HEK293T (cell line): Measurements from ENCODE around the gene ATOH8.

ENCODE experiments used
- CTCF ChIA-PET: fragments of 350-600 bp; formaldehyde crosslinking; extraction: SDS; loops from one replicate; lab custom pipeline; 2021; ENCODE audit warnings: antibody characterized with exemption, inconsistent platforms; lab: Yijun Ruan, JAX
- POLR2A ChIA-PET: fragments of 350-600 bp; formaldehyde crosslinking; extraction: SDS; loops from one replicate; lab custom pipeline; 2020; ENCODE audit warnings: antibody characterized with exemption, inconsistent platforms; lab: Yijun Ruan, JAX
- DNase-seq: peaks from one replicate; pipeline ENCODE4 v3.0.0; 2012; ENCODE audit warnings: mixed read lengths; ENCODE audit errors: extremely low spot score
- ARNT ChIP-seq: fragments of 450-650 bp; IDR thresholded peaks from 2 replicates; pipeline ENCODE4 v1.6.1; 2017; ENCODE audit warnings: mild to moderate bottlenecking
- BHLHE40 ChIP-seq: fragments of 450-650 bp; IDR thresholded peaks from 2 replicates; pipeline ENCODE4 v1.6.1; 2016; ENCODE audit warnings: mild to moderate bottlenecking, moderate library complexity, borderline replicate concordance
- CTBP1 ChIP-seq: fragments of 450-650 bp; IDR thresholded peaks from 2 replicates; pipeline ENCODE4 v1.6.1; 2016; ENCODE audit warnings: borderline replicate concordance
- ELF4 ChIP-seq: fragments of 450-650 bp; IDR thresholded peaks from 2 replicates; pipeline ENCODE4 v1.6.1; 2017; ENCODE audit warnings: antibody characterized with exemption
- FOXA1 ChIP-seq: fragments of 450-650 bp; IDR thresholded peaks from 2 replicates; pipeline ENCODE4 v1.6.1; 2016; ENCODE audit warnings: mild to moderate bottlenecking
- FOXK2 ChIP-seq: fragments of 450-650 bp; IDR thresholded peaks from 2 replicates; pipeline ENCODE4 v1.6.1; 2016; ENCODE audit warnings: mild to moderate bottlenecking
- FOXM1 ChIP-seq: fragments of 450-650 bp; IDR thresholded peaks from 2 replicates; pipeline ENCODE4 v1.6.1; 2017; ENCODE audit warnings: mild to moderate bottlenecking, borderline replicate concordance
- HDGF ChIP-seq: fragments of 450-650 bp; IDR thresholded peaks from 2 replicates; pipeline ENCODE4 v1.6.1; 2017; ENCODE audit warnings: antibody characterized with exemption, borderline replicate concordance
- L3MBTL2 ChIP-seq: fragments of 450-650 bp; conservative IDR thresholded peaks from 2 replicates; pipeline ENCODE4 v1.6.1; 2016; ENCODE audit warnings: mild to moderate bottlenecking
- LEF1 ChIP-seq: fragments of 450-650 bp; IDR thresholded peaks from 2 replicates; pipeline ENCODE4 v1.6.1; 2017; ENCODE audit warnings: mild to moderate bottlenecking, borderline replicate concordance
- NFRKB ChIP-seq: fragments of 450-650 bp; IDR thresholded peaks from 2 replicates; pipeline ENCODE4 v1.6.1; 2016; ENCODE audit warnings: mild to moderate bottlenecking, moderate library complexity
- SP1 ChIP-seq: fragments of 450-650 bp; IDR thresholded peaks from 2 replicates; pipeline ENCODE4 v1.6.1; 2017
- SUZ12 ChIP-seq: fragments of 450-650 bp; IDR thresholded peaks from 2 replicates; pipeline ENCODE4 v1.6.1; 2016; ENCODE audit warnings: mild to moderate bottlenecking
- TARDBP ChIP-seq: fragments of 450-650 bp; IDR thresholded peaks from 2 replicates; pipeline ENCODE4 v1.6.1; 2016
- ZNF384 ChIP-seq: fragments of 450-650 bp; IDR thresholded peaks from 2 replicates; pipeline ENCODE4 v1.6.1; 2016
- TF ChIP-seq, protein P1 (sequence below): fragments of 450-650 bp; IDR thresholded peaks from 2 replicates; pipeline ENCODE4 v1.6.1; 2016

Gene ATOH8

DNA sequence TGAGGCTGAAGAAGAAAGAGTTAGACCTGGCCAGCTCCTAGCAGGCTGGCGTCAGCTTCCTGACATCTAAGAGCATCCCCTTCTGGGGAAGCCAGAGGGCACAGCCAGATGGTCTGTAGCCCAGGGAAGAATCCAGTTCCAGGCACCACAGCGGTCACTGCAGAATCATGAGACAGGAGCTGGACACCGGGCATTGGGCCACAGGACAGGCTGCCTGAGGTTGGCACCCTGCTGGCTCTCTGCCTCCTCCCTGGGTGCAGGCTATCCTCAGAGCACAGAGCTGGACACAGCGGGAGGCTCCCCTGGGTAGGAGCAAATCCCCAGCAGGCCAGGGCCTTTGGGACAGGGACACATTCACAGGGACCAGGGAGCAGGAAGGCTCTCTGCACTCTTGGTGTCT lies 19.8 kb upstream of the ATOH8 start:
- TF ChIP-seq HDGF, result no peak
- TF ChIP-seq ELF4, result no peak
- TF ChIP-seq LEF1, result no peak
- TF ChIP-seq ZNF384, result no peak
- TF ChIP-seq TARDBP, result no peak
- TF ChIP-seq BHLHE40, result no peak
- TF ChIP-seq, protein P1, sequence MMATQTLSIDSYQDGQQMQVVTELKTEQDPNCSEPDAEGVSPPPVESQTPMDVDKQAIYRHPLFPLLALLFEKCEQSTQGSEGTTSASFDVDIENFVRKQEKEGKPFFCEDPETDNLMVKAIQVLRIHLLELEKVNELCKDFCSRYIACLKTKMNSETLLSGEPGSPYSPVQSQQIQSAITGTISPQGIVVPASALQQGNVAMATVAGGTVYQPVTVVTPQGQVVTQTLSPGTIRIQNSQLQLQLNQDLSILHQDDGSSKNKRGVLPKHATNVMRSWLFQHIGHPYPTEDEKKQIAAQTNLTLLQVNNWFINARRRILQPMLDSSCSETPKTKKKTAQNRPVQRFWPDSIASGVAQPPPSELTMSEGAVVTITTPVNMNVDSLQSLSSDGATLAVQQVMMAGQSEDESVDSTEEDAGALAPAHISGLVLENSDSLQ, result no peak
- no peak for TF ChIP-seq NFRKB
- TF ChIP-seq SP1, result no peak
- TF ChIP-seq ARNT, result no peak
- TF ChIP-seq FOXK2, result no peak
- TF ChIP-seq SUZ12, result no peak
- TF ChIP-seq CTBP1, result no peak
- TF ChIP-seq FOXM1, result no peak
- no peak for TF ChIP-seq FOXA1
- TF ChIP-seq L3MBTL2, result no peak
- DNase-seq, result no peak
- ChIA-PET POLR2A (no interaction called here), CTCF (no interaction called here)

DNA sequence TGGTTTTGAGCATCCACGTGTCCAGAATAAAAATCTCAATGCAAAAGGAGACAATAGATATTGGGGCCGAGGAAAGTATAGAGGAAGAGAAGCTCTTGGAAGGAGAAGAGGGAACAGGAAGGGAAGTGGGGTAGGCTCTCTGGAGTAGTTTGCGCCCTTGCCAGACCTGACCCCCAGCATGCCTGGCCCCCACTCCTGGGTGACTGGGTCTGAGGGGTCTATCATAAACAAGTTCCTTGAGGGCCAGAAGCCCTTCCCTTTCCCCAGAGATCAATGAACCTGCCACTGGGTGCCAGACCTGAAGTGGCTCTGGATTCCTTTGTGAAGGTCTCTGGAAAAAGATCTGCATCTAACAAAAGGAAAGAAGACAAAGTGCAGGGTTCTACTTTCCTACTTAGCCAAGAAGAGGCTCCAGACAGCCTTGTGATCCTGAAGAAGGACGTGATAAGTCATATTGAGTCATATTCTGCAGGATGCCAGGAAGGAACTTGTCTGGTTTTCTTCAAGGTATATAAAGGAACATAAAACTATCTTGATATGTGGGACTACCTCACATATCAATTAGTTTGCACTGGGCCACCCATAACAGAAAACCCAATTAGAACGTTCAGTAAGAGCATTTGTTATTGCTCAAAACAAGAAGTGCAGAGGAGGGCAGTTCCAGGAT lies 18.7 kb upstream of the ATOH8 start:
- TF ChIP-seq FOXA1 (no peak), LEF1 (no peak), ARNT (no peak), FOXM1 (no peak), SP1 (no peak), FOXK2 (no peak), L3MBTL2 (no peak), BHLHE40 (no peak), HDGF (no peak), TARDBP (no peak), ZNF384 (no peak), NFRKB (no peak), SUZ12 (no peak), ELF4 (no peak), CTBP1 (no peak)
- TF ChIP-seq, protein P1, result no peak
- ChIA-PET CTCF (interaction anchor here (1.2 kb wide), 1 partner anchor 79 kb away, joined by 3 read pairs; no protein-coding TSS in a partner anchor), POLR2A (no interaction called here)
- DNase-seq, result no peak

DNA sequence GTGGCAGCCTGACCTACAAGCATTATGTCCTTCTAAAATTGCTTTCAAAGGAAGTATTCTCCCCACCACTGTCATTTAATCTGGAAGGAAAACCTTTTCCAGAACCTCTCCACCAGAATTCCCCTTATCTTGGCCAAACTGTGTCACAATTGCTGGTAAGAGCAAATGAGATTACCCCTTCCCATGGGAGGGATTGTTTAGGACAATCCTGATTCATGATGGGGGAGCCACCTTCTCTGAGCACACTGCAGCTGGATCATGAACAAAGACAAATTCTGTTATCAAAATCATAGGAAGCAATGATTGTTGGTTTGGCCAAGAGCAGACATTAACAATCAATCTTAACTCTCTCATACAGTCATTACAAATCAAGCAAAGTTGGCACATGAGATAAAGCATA lies 18.1 kb upstream of the ATOH8 start:
- ChIA-PET CTCF (interaction anchor here (1.2 to 1.5 kb wide), 2 partner anchors 16 to 78 kb away, joined by 3 to 5 read pairs; no protein-coding TSS in a partner anchor), POLR2A (no interaction called here)
- TF ChIP-seq ZNF384 (no peak), SP1 (no peak), FOXA1 (no peak), BHLHE40 (no peak), NFRKB (no peak), FOXM1 (no peak), L3MBTL2 (no peak), ELF4 (no peak)
- no peak for DNase-seq

DNA sequence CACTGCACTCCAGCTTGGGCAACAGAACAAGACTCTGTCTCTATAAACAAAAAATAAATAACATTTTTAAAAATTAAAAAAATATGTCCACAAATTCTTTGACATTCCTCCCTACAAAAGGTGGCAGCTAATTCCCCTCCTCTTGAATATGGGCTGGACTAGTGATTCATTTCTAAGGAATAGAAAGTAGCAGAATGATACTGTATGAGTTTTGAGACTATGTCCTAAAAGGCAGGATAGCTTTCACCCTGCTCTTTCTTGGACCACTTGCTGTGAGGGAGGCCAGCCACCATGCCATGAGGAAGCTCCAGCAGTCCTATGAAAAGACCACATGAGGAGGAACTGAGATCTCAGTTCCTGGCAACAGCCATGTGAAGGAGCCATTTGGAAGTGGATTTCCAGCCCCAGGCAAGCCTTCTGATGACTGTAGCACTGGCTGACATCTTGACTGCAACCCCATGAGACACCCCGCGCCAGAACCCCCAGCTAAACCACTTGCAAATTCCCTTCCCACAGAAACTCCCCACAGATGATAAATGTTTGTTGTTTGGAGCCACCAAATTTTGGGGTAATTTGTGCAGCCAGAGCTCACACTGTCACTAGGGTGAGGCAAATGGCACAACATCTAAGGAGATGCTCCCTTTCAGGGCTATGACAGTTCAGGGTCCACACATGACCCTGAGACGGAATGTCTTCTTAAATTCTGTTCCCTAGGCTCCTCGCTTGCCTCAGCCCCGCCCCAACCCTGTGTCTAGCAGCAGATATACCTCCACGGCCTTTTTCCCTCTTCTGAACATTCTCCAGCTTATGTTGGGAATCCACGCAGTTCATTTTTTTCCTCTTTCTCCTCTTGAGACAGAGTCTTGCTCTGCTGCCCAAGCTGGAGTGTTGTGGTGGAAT lies 17.1 kb upstream of the ATOH8 start:
- ChIA-PET CTCF (interaction anchor here (1.5 kb wide), 1 partner anchor 15 kb away, joined by 5 read pairs; no protein-coding TSS in a partner anchor), POLR2A (no interaction called here)
- DNase-seq, result no peak
- no peak for TF ChIP-seq SP1
- TF ChIP-seq, protein P1, result no peak
- no peak for TF ChIP-seq BHLHE40
- no peak for TF ChIP-seq NFRKB
- no peak for TF ChIP-seq CTBP1
- TF ChIP-seq LEF1, result no peak
- no peak for TF ChIP-seq ELF4
- no peak for TF ChIP-seq HDGF
- no peak for TF ChIP-seq SUZ12
- TF ChIP-seq FOXM1, result no peak
- no peak for TF ChIP-seq TARDBP
- no peak for TF ChIP-seq ZNF384
- TF ChIP-seq ARNT, result no peak
- no peak for TF ChIP-seq L3MBTL2
- TF ChIP-seq FOXK2, result no peak
- TF ChIP-seq FOXA1, result no peak

DNA sequence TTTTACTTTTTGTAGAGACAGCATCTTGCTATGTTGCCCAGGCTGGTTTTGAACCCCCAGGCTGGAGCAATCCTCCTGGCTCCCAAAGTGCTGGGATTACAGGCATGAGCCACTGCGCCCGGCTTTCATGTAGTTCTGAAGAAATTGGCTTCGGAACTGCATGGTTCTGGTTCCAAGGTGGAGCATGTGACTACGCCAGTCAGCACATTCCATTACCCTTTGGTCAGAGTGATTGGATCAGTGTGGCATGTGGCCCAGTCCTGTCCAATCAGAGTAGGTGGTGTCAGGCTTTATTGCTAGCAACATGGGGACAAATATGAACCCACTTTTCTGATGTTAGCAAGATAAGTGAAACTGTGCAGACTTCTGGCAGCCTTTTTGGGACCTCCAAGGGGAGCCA lies 16.3 kb upstream of the ATOH8 start:
- ChIA-PET CTCF (interaction anchor here (1.5 kb wide), 1 partner anchor 14 kb away, joined by 5 read pairs; no protein-coding TSS in a partner anchor), POLR2A (no interaction called here)
- TF ChIP-seq BHLHE40, result no peak
- TF ChIP-seq HDGF, result no peak
- TF ChIP-seq L3MBTL2, result no peak
- TF ChIP-seq TARDBP, result no peak
- TF ChIP-seq SUZ12, result no peak
- TF ChIP-seq FOXA1, result no peak
- TF ChIP-seq ELF4, result no peak
- no peak for TF ChIP-seq ZNF384
- TF ChIP-seq FOXM1, result no peak
- TF ChIP-seq, protein P1, result no peak
- TF ChIP-seq SP1, result no peak
- DNase-seq, result no peak
